ENCODE results near the gene TTC39C.
"Not testable (repeated sequence)": the region's sequence is repeated elsewhere in the genome, so short reads cannot be mapped to it uniquely, and the experiment has no call there.

TTC39C gene

DNA sequence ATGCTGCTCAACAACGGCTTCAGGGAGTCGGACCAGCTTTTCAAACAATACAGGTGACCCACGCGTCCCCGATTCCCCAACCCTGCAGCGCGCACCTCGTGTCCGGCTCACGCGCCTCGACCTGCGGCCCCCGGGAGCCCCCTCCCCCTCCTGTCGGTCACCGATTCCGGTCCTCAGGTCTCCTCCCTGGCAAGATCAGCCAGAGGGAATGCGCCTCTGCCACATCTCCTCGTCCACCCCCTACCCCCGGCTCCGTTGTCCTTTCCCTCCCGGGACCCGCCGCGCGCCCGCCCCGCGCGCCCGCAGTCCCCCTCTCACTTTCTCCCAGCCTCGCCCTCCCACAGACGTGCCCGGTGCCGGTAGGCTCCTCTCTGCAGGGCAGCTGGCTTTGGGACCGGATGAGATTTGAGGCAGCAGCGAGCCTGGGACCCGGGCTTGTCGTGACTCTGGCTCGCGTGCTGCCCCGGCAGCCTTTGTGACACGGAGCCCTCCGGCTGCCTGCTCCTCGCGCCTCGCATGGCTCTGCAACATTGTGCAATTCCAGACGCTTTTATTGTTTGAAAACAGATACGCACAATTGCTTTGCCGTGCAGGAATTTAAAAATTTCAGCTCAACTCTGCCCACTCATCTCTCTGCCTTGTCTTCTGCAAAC lies 558 bp downstream of the TTC39C start:
- peak overlapping the region; percentile 24 for H3K27ac ChIP-seq
- no peak for DNase-seq (ENCODE audit: low read depth, low spot score)

GRCh38 chr18:24015639-24016631 lies 1.4 kb downstream of the TTC39C start:
- H3K27ac ChIP-seq, result no peak overlapping the region
- no peak for DNase-seq (ENCODE audit: low read depth, low spot score)

DNA sequence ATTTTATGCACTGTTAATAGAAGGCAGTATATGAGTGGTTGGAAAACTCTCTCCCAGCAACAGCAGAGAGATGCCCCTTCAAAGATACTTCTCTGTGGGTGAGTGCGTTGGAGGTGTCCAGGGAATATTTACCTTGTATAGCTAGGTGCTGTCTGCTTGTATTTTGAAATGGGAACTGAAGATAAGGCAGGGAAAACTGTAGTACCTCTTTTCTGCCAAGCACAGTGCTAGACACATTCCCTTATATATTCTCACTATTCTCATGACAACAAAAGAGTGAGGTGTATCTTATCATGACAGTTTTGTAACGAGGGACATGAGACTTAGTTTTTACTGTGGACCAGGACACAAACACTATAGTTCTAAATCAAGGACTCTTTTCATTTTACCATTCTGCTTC lies 2.1 kb downstream of the TTC39C start:
- DNase-seq (ENCODE audit: low read depth, low spot score), result no peak
- no peak overlapping the region for H3K27ac ChIP-seq

GRCh38 chr18:24018299-24018886 lies 3.8 kb downstream of the TTC39C start:
- DNase-seq (ENCODE audit: low read depth, low spot score), result no peak
- H3K27ac ChIP-seq, result no peak overlapping the region

DNA sequence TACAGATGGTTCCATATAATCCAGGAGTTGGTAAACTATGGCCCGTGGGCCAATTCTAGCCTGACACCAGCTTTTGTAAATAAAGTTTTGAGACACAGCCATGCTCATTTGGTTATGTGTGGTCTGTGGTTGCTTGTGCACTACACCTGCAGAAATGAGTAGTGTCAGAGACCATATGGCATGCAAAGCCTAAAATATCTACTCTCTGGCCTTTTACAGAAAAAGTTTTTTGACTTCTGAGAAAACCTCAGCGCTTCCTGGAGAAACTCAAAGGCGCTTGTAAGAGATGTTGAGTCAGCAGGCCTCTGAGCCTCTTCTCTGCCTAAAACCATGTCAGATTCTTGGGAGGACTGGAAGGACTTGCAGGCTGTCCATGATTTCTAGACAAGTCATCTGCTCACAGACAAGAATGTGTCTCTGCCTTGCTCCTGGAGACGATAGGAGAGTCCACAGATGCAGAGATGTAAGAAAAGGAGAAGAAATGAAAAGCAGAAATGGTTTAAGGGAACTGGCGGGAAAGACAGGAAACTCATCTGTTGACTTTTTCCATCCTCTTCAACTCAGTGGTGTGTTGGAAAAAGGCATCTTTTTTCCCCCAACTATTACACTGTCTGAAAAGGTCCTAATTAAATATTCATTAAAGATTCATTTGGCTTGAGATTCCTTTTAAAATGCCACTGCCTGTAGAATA lies 5.2 kb downstream of the TTC39C start:
- no peak for DNase-seq (ENCODE audit: low read depth, low spot score)
- no peak overlapping the region for H3K27ac ChIP-seq

GRCh38 chr18:24021505-24021904 lies 7.0 kb downstream of the TTC39C start:
- no peak for DNase-seq (ENCODE audit: low read depth, low spot score)
- no peak overlapping the region for H3K27ac ChIP-seq

DNA sequence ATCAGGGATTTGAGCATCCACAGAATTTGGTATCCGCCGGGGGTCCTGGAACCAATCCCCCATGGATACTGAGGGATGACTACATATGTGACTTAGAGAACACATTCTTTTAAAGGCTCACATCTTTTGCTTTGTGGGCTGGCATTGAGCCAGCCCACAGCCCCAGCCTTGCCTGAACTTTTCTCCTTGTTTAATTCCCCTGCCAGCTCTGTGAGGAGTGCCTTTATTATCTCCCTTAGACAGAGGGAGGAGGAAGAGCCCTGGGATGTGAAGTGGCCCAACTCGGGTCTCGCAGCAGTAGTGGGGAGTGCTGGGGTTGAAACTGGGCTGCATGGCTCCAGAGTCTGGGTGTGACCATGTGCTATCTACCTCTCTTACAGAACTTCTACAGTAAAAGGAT lies 7.6 kb downstream of the TTC39C start:
- H3K27ac ChIP-seq, result no peak overlapping the region
- DNase-seq (ENCODE audit: low read depth, low spot score), result no peak

DNA sequence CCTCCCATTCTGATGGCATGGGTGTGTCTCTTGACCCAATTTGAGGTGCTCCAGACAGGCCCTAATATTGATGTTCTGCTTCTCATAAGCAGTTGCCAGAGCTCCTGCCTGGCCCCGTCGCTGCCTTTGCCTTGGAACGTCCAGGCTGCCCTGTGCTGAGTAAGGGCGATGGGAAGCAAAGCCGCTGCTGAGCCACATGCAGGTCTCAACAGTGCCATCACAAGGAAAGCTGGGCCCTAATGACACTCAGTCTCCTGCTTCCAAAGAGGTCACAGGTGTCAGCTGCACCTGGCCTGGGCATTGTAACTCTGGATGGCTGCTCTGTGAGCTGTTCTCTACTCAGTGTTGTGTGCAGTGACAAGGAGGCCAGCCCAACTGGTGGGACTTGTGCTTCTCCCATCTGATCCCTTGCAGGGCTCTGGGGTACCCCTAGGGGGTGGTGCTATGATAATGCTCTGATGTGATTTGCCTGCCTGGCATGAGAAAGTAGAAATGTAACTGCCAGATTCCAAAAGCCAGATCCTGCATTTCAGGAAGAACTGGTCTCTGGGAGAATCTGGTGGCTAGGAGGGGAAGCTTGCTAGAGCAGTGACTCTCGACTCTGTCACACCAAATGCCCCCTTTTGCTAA lies 8.7 kb downstream of the TTC39C start:
- H3K27ac ChIP-seq, result no peak overlapping the region
- no peak for DNase-seq (ENCODE audit: low read depth, low spot score)

GRCh38 chr18:24024425-24024824 lies 9.9 kb downstream of the TTC39C start:
- no peak for DNase-seq (ENCODE audit: low read depth, low spot score)

DNA sequence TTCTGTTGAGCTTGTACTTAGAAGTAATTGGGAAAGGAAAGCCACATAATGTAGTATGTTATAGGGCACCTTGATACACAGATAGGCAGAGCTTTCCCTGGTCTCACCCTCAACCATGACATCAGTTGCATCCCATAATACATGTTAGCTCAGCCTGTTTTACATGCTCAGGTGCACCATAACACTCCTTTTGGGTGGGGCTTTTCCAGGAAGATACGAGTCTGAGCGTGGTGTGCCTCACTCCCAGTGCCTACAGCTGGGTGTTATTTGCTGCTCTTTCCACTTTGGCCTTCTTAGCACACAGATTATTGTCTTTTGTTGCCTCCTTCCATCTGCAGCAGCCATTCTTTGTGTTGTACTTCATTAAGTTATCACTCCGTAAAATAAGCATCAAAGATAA lies 11.9 kb downstream of the TTC39C start:
- DNase-seq (ENCODE audit: low read depth, low spot score), result no peak
- H3K27ac ChIP-seq, result peak overlapping the region; percentile 26

More at GRCh38 chr18:24024425-24024824, 9.9 kb downstream of the TTC39C start:
- H3K27ac ChIP-seq, result no peak overlapping the region

DNA sequence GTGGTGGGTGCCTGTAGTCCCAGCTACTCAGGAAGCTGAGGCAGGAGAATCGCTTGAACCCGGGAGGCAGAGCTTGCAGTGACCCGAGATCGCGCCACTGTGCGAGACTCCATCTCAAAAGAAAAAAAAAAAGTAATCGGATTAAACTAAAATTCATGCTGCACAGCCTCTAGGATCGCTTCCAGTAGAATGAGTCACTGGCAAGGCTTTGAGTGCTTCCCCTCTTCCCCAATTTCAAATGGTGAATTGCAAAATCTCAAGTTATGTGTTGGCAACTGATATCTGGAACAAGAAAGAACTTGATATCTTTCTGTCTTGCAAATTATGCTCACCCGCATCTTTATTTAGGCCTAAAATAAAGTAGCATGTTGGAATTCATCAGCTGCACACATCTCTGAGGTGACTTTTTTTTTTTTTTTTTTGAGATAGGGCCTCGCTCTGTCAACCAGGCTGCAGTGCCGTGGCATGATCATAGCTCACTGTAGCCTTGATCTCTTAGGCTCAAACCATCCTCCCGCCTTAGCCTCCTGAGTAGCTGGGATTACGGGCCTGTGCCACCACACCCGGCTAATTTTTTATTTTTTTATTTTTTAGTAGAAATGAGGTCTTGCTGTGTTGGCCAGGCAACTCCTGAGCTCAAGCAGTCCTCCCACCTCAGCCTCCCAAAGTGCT lies 12.7 kb downstream of the TTC39C start:
- DNase-seq (ENCODE audit: low read depth, low spot score), result peak; percentile 43
- H3K27ac ChIP-seq, result peak overlapping the region; percentile 26

DNA sequence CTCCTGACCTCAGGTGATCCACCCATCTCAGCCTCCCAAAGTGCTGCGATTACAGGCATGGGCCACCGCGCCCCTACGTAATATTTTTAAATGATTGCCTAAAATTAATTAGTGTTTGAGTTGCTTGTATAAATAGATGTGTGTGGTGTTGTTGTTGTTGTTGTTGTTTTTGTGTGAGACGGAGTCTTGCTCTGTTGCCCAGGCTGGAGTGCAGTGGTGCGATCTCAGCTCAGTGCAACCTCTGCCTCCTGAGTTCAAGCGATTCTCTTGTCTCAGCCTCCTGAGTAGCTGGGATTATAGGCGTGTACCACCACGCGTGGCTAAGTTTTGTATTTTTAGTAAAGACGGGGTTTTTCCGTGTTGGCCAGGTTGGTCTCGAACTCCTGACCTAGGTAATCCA lies 14.4 kb downstream of the TTC39C start:
- not testable (repeated sequence) for H3K27ac ChIP-seq; DNase-seq (ENCODE audit: low read depth, low spot score)

- no peak overlapping the region for H3K27ac ChIP-seq
- DNase-seq (ENCODE audit: low read depth, low spot score), result no peak
These were observed 16.8 kb downstream of the TTC39C start for GRCh38 chr18:24031318-24031717.

- no peak overlapping the region for H3K27ac ChIP-seq
- no peak for DNase-seq (ENCODE audit: low read depth, low spot score)
These were observed 17.4 kb downstream of the TTC39C start for GRCh38 chr18:24031916-24032315.

- no peak for DNase-seq (ENCODE audit: low read depth, low spot score)
These were observed 19.3 kb downstream of the TTC39C start for GRCh38 chr18:24033641-24034412.

DNA sequence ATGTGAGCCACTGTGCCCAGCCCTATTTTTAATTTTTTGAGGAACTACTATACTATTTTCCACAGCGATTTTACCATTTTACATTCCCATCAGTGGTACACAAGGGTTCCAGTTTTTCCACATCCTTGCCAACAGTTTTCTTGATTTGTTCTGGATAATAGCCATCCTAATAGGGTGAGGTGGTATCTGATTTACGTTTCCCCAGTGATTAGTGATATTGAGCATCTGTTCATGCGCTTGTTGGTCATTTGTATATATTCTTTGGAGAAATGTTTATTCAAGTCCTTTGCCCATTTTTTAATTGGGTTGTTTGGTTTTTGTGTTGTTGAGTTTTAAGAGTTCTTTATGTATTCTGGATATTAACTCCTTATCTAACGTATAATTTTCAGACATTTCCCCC lies 20.8 kb downstream of the TTC39C start:
- H3K27ac ChIP-seq, result no peak overlapping the region
- DNase-seq (ENCODE audit: low read depth, low spot score), result no peak

More at GRCh38 chr18:24033641-24034412, 19.3 kb downstream of the TTC39C start:
- no peak overlapping the region for H3K27ac ChIP-seq

DNA sequence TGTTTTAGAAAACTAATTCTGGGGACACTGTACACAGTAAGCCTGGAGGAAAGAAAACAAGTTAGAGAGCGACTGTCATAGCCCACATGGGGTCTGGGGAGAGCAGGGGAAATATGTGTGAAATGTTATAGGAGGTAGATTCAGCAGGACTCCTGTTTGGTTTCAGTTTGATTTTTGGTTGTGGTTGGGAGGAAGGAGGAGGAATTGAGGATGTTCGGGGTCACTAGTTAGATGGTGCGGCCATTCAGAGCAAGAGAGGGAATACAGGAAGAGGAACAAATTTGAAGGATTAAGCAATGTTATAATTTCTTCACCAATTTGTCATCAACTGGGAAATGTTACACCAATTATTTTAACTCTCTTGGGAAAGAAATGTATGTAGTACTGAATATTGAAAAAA lies 25.1 kb downstream of the TTC39C start:
- DNase-seq (ENCODE audit: low read depth, low spot score), result no peak
- H3K27ac ChIP-seq, result no peak overlapping the region

- no peak for DNase-seq (ENCODE audit: low read depth, low spot score)
- H3K27ac ChIP-seq, result no peak overlapping the region
These were observed 27.1 kb downstream of the TTC39C start for GRCh38 chr18:24041691-24042090.

DNA sequence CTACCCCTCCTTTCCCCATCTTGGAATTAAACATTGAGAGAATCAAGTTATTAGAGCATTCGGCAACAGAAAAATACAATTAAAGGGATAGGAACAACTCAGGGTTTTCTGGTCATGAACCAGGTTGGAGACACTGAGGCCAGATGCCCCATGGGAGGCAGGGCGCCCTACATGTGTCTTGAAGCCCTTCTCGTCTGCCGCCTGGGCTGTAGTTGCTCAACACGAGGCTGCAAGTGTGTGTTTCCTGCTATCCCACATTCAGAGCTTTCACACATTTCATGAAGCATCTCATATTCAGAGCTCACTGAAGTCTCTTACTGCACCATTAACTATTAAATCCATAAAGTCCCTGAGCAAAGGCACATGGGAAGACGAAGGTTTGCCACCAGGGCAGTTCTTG lies 28.8 kb downstream of the TTC39C start:
- DNase-seq (ENCODE audit: low read depth, low spot score), result no peak
- H3K27ac ChIP-seq, result no peak overlapping the region
